ENCODE measurements around the gene DDX5. TPM values are rescaled to one million over a fixed set of nuclear protein-coding genes. Genes with fewer than 3 reads are reported as not detected.
A peak's percentile ranks its signal among the peaks of the same experiment; 100 is the strongest.

Gene DDX5
- 945 TPM for polyA plus RNA-seq (ENCODE audit: insufficient read length)
- long read RNA-seq, donor 1, transcript DDX5-201 (13 exons, 2,554 nt) = major isoform, 103 of 276 reads
- long read RNA-seq, donor 1, transcript DDX5-215 (12 exons, 3,558 nt) = minor isoform, 12 of 276 reads
- long read RNA-seq, donor 1, transcript DDX5-233 (2 exons, 699 nt) = minor isoform, 8 of 276 reads
- long read RNA-seq, donor 1, partial matches to known transcripts = 148 of 276 reads
- long read RNA-seq, donor 1, other reads (novel, unspliced or antisense) = 0 of 276 reads
- long read RNA-seq, donor 2, transcript DDX5-201 (13 exons, 2,554 nt) = major isoform, 109 of 266 reads
- long read RNA-seq, donor 2, transcript DDX5-215 (12 exons, 3,558 nt) = minor isoform, 18 of 266 reads
- long read RNA-seq, donor 2, transcript DDX5-233 (2 exons, 699 nt) = minor isoform, 14 of 266 reads
- long read RNA-seq, donor 2, partial matches to known transcripts = 113 of 266 reads
- long read RNA-seq, donor 2, other reads (novel, unspliced or antisense) = 6 of 266 reads
- long read RNA-seq, donor 3, transcript DDX5-215 (12 exons, 3,558 nt) = minor isoform, 9 of 244 reads
- long read RNA-seq, donor 3, transcript DDX5-201 (13 exons, 2,554 nt) = major isoform, 126 of 244 reads
- long read RNA-seq, donor 3, transcript DDX5-213 (4 exons, 820 nt) = minor isoform, 5 of 244 reads
- long read RNA-seq, donor 3, transcript DDX5-233 (2 exons, 699 nt) = minor isoform, 5 of 244 reads
- long read RNA-seq, donor 3, partial matches to known transcripts = 97 of 244 reads
- long read RNA-seq, donor 3, other reads (novel, unspliced or antisense) = 0 of 244 reads
- long read RNA-seq, donor 4, partial matches to known transcripts = 5 of 12 reads
- long read RNA-seq, donor 4, other reads (novel, unspliced or antisense) = 0 of 12 reads
- long read RNA-seq, donor 5, transcript DDX5-233 (2 exons, 699 nt) = minor isoform, 14 of 443 reads
- long read RNA-seq, donor 5, transcript DDX5-215 (12 exons, 3,558 nt) = minor isoform, 21 of 443 reads
- long read RNA-seq, donor 5, transcript DDX5-209 (4 exons, 667 nt) = minor isoform, 10 of 443 reads
- long read RNA-seq, donor 5, transcript DDX5-201 (13 exons, 2,554 nt) = major isoform, 212 of 443 reads
- long read RNA-seq, donor 5, partial matches to known transcripts = 166 of 443 reads
- long read RNA-seq, donor 5, other reads (novel, unspliced or antisense) = 15 of 443 reads
- long read RNA-seq, donor 6, transcript DDX5-233 (2 exons, 699 nt) = minor isoform, 11 of 227 reads
- long read RNA-seq, donor 6, transcript DDX5-215 (12 exons, 3,558 nt) = minor isoform, 7 of 227 reads
- long read RNA-seq, donor 6, transcript DDX5-201 (13 exons, 2,554 nt) = major isoform, 85 of 227 reads
- long read RNA-seq, donor 6, partial matches to known transcripts = 116 of 227 reads
- long read RNA-seq, donor 6, other reads (novel, unspliced or antisense) = 0 of 227 reads
- long read RNA-seq, donor 7, transcript DDX5-222 (3 exons, 556 nt) = minor isoform, 5 of 432 reads
- long read RNA-seq, donor 7, transcript DDX5-215 (12 exons, 3,558 nt) = minor isoform, 16 of 432 reads
- long read RNA-seq, donor 7, transcript DDX5-201 (13 exons, 2,554 nt) = major isoform, 168 of 432 reads
- long read RNA-seq, donor 7, transcript DDX5-233 (2 exons, 699 nt) = minor isoform, 19 of 432 reads
- long read RNA-seq, donor 7, partial matches to known transcripts = 193 of 432 reads
- long read RNA-seq, donor 7, other reads (novel, unspliced or antisense) = 25 of 432 reads
- long read RNA-seq, donor 8, transcript DDX5-201 (13 exons, 2,554 nt) = major isoform, 44 of 105 reads
- long read RNA-seq, donor 8, transcript DDX5-215 (12 exons, 3,558 nt) = minor isoform, 8 of 105 reads
- long read RNA-seq, donor 8, transcript DDX5-233 (2 exons, 699 nt) = minor isoform, 6 of 105 reads
- long read RNA-seq, donor 8, partial matches to known transcripts = 45 of 105 reads
- long read RNA-seq, donor 8, other reads (novel, unspliced or antisense) = 0 of 105 reads

DNA sequence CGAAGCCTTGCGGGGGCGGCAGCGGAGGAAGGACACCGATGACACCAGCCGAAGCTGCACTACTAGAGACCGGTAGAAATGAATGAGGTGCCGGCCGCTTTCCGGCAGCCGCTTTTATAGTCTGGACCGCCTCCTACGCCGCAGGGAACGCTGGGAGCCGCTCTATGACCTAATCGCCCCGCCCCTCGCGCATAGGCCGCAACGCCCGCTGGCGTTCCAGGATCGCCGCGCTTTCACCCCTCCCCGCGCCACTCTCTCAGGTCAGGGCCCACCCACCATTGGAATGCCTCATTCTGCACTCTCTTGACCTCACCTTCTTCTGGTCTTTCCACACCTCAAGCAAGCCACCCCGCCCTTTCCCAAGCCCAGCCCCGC is at the start of gene DDX5:
Gene DDX5 (minus strand): TSS at position 89 of the 375 bp plus-strand sequence. CDS start 170 bp downstream, outside the sequence.
- DNase-seq = peak; percentile 95

- no peak for DNase-seq
Measured at GRCh38 chr17:64555281-64555680, 49.2 kb upstream of the DDX5 start.

DNA sequence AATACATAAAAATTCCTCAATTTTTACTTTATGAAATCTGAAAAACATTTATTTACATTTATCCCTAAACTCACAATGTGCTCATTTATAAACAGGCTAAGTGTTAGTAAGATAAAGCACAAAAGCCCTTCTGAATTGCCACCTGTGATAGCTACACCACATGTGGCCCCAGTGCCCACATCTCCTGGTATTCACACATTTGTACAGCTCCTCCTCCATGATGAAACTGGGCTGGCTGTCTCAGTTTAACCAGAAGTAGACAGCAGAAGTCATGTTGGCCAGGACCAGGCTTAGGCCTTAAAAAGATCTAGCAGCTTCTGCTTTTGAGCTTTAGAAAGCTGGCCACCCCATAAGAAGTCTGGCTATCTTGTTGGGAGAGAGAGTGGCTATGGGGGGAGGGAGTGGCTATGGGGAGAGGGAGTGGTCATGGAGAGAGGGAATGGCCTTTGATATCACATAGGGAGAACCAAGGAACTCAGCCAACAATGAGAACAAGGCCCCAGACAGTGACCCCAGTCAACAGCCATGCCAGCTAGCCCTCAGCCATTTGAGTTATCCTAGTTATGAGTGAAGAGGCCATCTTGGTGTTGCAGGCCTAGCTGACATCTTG is 48.0 kb upstream of the DDX5 start:
- no peak for DNase-seq

GRCh38 chr17:64551461-64551860 is 45.4 kb upstream of the DDX5 start:
- DNase-seq = no peak

GRCh38 chr17:64547319-64547718 is 41.2 kb upstream of the DDX5 start:
- DNase-seq = no peak

DNA sequence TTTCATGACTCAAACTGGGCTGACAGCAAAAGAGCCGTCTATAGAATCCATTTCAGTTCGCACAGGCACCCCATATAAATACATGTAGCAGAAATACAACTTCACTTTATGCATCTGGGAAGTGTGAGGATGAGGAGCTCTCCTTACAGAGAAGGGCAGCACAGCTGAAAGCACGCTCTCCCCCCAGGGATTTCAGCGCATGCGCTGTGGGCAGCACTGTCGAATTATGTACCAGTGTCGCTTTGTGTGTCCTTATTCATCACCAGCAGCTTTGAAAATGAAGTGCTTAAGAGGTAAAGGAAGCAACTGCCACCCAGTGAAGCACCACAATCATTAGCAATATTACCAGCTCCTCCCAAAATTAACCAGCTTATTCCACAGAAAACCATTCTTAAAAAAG is 40.6 kb upstream of the DDX5 start:
- DNase-seq = no peak

- DNase-seq = no peak
Measured at GRCh38 chr17:64544742-64545141, 38.7 kb upstream of the DDX5 start.

GRCh38 chr17:64540118-64540776 is 34.2 kb upstream of the DDX5 start:
- no peak for DNase-seq

DNA sequence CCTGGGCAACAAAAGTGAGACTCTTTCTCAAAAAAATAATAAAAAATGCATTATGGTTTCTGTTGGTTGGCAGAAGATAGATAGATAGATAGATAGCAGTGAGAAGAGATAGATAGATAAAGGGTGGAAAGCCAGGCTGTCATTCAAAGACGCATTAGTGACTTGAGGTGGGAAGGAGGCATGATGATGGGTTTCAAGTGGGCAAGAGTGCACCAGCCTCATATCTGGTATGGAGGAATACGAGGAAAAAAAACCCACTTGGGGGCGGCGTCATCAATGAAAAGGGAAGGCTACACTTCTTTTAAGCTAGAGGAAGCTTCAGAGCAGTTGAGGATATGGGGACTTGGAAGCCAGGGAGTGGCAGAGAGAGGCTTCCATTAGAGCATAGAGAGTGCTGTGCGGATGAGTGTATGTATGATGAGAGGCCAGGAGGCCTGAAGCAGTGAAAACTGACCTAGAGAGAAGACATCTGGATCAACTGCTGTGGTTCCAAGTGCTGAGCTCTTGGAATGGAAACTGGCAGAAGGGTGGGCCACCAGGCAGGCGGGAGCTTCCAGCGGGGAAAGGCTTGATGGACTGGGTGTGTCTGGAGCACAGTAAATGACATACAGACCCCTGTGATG is 32.5 kb upstream of the DDX5 start:
- no peak for DNase-seq

- DNase-seq = no peak
Measured at GRCh38 chr17:64537488-64537887, 31.4 kb upstream of the DDX5 start.

- no peak for DNase-seq
Measured at GRCh38 chr17:64536913-64537312, 30.8 kb upstream of the DDX5 start.

DNA sequence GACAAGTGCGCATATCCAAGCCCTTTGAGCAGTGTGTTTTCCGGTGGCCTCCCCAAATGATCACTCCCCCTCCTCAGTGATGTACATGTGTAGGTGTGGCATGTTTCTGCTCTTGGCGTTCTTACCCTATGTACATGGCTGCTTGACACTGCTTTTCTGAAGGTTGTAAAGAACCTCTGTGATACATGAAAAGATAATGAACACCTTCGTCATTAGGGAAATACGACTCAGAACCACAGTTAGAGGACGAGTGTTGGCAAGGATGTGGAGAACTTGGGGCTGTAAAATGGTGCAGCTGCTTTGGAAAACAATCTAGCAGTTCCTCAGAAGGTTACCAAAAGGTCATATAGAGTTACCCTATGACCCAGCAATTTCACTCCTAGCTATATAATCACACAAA is 29.3 kb upstream of the DDX5 start:
- no peak for DNase-seq

DNA sequence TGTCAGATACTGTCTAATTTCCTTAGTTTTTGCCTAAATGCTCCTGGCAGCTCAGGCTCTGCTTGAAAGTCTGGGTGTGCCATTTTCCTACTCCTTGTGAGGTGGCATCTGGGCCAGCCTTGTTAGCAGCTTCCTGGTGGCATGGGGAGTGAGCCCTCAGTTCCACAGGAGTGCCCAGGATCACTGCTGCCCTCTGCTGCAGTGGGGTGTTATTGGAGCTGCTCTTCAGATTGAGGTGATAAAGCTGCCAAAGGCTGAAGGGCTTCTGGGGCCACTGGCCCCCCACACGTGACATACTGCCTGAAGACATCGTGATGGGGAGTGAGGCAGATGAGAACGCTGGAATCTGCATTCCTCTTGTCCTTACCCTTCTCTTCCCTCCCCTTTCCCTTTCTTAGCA is 28.1 kb upstream of the DDX5 start:
- DNase-seq = no peak

- DNase-seq = no peak
Measured at GRCh38 chr17:64533784-64534183, 27.7 kb upstream of the DDX5 start.

DNA sequence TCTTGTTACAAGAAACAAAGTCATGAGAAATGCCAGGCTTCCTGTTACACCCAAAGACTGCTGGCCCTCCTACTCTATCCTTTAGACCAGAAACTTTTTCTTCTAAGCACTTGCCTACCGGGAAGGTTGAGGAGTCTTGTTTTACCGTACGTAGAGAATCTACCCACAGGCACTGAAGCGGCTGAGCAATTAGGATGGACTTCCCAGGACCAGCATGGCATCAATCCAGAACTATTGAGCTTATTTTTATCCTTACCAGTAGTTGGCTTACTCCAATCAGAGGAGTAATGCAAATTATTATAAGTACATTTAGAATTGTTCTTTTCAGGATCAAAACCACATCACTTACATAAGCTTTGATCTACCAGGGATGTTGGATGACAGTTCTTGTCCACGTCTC is 26.3 kb upstream of the DDX5 start:
- DNase-seq = no peak

DNA sequence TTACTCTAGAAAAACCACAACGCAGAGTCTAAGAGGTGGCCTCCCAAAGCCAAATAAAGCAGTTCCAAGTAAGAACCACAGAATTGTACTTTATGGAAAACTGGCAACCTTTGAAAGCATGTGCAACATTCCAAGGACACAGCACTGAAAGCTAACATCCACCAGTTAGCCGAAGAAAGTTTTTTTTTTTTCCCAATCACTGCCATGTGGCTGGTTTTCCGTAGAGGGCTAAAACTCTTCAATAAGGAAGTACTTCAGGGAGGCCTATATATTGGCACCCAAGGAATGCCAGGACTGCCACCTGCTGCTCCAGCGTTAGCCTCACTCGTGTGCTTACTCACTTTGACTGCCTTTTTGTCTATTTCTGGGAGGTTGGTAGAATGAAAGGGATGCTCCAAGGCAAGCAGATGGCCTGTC is 25.9 kb upstream of the DDX5 start:
- no peak for DNase-seq

- no peak for DNase-seq
Measured at GRCh38 chr17:64529221-64529620, 23.1 kb upstream of the DDX5 start.

GRCh38 chr17:64527914-64528313 is 21.8 kb upstream of the DDX5 start:
- DNase-seq = no peak

GRCh38 chr17:64520359-64520758 is 14.3 kb upstream of the DDX5 start:
- DNase-seq = no peak
